ENCODE results near the gene PSMD1.
A peak's percentile ranks its signal among the peaks of the same experiment; 100 is the strongest.
"Not testable (repeated sequence)": the region's sequence is repeated elsewhere in the genome, so short reads cannot be mapped to it uniquely, and the experiment has no call there.

PSMD1 gene

DNA sequence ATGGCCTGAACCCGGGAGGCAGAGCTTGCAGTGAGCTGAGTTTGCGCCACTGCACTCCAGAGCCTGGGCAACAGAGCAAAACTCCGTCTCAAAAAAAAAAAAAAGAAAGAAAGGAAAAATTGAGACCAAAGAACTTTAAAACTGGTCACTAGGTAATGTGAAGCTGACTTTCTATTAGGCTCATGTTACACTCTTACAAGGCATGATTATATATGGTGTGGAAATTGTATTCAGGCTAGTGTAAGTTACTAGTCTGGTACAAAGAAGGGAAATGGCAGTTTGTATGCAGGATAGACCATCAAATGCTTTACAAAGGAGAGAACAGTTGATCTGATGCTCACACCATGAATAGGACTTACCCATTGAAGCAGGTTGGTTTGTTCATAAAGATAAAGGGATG, 106.3 kb downstream of the PSMD1 start:
- Mint-ChIP-seq H3K27me3 (no peaks in the 10 kb centered on the region), H3K27ac (peak overlapping the region; percentile 67), H3K9me3 (no peaks in the 10 kb centered on the region), H3K4me3 (no peak overlapping the region), H3K36me3 (ENCODE audit: low read depth) (peaks cover 88% of the 10 kb centered on the region), H3K4me1 (ENCODE audit: low read depth) (peaks cover 53% of the 10 kb centered on the region)
- no peak for DNase-seq

GRCh38 chr2:231163414-231164095, 106.9 kb downstream of the PSMD1 start:
- peaks cover 88% of the 10 kb centered on the region for H3K36me3 Mint-ChIP-seq (ENCODE audit: low read depth)
- H3K4me1 Mint-ChIP-seq (ENCODE audit: low read depth) = peaks cover 58% of the 10 kb centered on the region
- DNase-seq = no peak
- H3K27ac Mint-ChIP-seq = peak overlapping the region; percentile 67
- H3K4me3 Mint-ChIP-seq = no peak overlapping the region
- no peaks in the 10 kb centered on the region for H3K9me3 Mint-ChIP-seq
- no peaks in the 10 kb centered on the region for H3K27me3 Mint-ChIP-seq

- no peak for DNase-seq
- Mint-ChIP-seq H3K4me3 (no peak overlapping the region), H3K9me3 (no peaks in the 10 kb centered on the region), H3K36me3 (ENCODE audit: low read depth) (peaks cover 95% of the 10 kb centered on the region), H3K27ac (peak overlapping the region; percentile 89), H3K27me3 (no peaks in the 10 kb centered on the region), H3K4me1 (ENCODE audit: low read depth) (peaks cover 46% of the 10 kb centered on the region)
These were observed 111.2 kb downstream of the PSMD1 start for GRCh38 chr2:231167745-231168459.

- DNase-seq = no peak
- no peaks in the 10 kb centered on the region for H3K27me3 Mint-ChIP-seq
- H3K4me3 Mint-ChIP-seq = no peak overlapping the region
- peaks cover 43% of the 10 kb centered on the region for H3K4me1 Mint-ChIP-seq (ENCODE audit: low read depth)
- no peaks in the 10 kb centered on the region for H3K9me3 Mint-ChIP-seq
- peaks cover 95% of the 10 kb centered on the region for H3K36me3 Mint-ChIP-seq (ENCODE audit: low read depth)
- peak overlapping the region; percentile 89 for H3K27ac Mint-ChIP-seq
These were observed 111.9 kb downstream of the PSMD1 start for GRCh38 chr2:231168460-231169139.

DNA sequence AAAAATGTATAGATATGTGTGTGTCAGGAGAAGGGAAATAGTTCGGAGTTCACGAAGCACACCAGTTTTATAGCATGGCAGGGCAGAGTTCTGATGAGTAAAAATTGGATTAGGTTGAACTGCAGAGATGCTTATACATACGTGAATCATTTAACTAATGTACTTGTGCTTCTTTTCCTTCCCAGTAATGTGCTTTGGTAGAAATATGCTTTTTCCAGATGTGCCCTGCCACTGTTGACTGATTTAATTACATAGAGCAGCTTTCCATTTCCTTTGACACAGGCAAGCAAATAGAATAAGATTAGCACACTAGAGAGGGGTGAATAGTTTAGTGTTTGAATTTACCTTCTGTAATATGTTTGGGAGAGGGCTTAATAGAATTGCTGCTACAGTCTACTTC, 112.8 kb downstream of the PSMD1 start:
- Mint-ChIP-seq H3K9me3 (no peaks in the 10 kb centered on the region), H3K4me3 (no peak overlapping the region), H3K27me3 (no peaks in the 10 kb centered on the region), H3K4me1 (ENCODE audit: low read depth) (peaks cover 43% of the 10 kb centered on the region), H3K36me3 (ENCODE audit: low read depth) (peaks cover 96% of the 10 kb centered on the region), H3K27ac (peak overlapping the region; percentile 89)
- DNase-seq = no peak

DNA sequence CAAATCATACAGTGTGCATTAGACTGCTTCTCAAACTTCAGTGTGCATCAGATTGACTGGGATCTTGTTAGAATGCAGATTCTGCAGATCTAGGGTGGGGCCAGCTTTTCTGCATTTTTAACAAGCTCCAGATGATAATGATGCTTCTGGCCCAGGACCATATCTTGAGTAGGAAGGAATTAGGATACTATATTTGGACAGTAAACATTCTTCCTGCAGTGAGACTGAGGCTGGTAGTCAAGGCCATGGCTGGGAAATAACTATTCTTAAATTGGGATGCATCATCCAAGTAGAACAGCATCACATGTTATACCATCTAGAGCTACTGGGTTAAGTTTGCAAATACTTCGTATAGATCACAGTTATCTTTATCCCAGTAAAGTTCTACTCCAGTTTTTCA, 113.4 kb downstream of the PSMD1 start:
- Mint-ChIP-seq H3K9me3 (no peaks in the 10 kb centered on the region), H3K36me3 (ENCODE audit: low read depth) (peaks cover 98% of the 10 kb centered on the region), H3K4me1 (ENCODE audit: low read depth) (peaks cover 43% of the 10 kb centered on the region), H3K27me3 (no peaks in the 10 kb centered on the region), H3K4me3 (no peak overlapping the region), H3K27ac (peak overlapping the region; percentile 89)
- DNase-seq = no peak

- Mint-ChIP-seq H3K27ac (no peak overlapping the region), H3K4me1 (ENCODE audit: low read depth) (peaks cover 36% of the 10 kb centered on the region), H3K4me3 (no peak overlapping the region), H3K9me3 (no peaks in the 10 kb centered on the region), H3K36me3 (ENCODE audit: low read depth) (peaks cover 95% of the 10 kb centered on the region), H3K27me3 (no peaks in the 10 kb centered on the region)
- DNase-seq = no peak
These were observed 115.4 kb downstream of the PSMD1 start for GRCh38 chr2:231172025-231172424.

GRCh38 chr2:231174211-231174651, 117.6 kb downstream of the PSMD1 start:
- DNase-seq = no peak
- Mint-ChIP-seq H3K36me3 (ENCODE audit: low read depth) (peaks cover 78% of the 10 kb centered on the region), H3K27ac (no peak overlapping the region), H3K4me3 (no peak overlapping the region), H3K4me1 (ENCODE audit: low read depth) (peaks cover 25% of the 10 kb centered on the region), H3K9me3 (no peaks in the 10 kb centered on the region), H3K27me3 (no peaks in the 10 kb centered on the region)

GRCh38 chr2:231176066-231176465, 119.4 kb downstream of the PSMD1 start:
- H3K27me3 Mint-ChIP-seq = no peaks in the 10 kb centered on the region
- H3K4me3 Mint-ChIP-seq = no peak overlapping the region
- peaks cover 60% of the 10 kb centered on the region for H3K36me3 Mint-ChIP-seq (ENCODE audit: low read depth)
- no peaks in the 10 kb centered on the region for H3K9me3 Mint-ChIP-seq
- H3K27ac Mint-ChIP-seq = no peak overlapping the region
- peaks cover 24% of the 10 kb centered on the region for H3K4me1 Mint-ChIP-seq (ENCODE audit: low read depth)
- DNase-seq = no peak

DNA sequence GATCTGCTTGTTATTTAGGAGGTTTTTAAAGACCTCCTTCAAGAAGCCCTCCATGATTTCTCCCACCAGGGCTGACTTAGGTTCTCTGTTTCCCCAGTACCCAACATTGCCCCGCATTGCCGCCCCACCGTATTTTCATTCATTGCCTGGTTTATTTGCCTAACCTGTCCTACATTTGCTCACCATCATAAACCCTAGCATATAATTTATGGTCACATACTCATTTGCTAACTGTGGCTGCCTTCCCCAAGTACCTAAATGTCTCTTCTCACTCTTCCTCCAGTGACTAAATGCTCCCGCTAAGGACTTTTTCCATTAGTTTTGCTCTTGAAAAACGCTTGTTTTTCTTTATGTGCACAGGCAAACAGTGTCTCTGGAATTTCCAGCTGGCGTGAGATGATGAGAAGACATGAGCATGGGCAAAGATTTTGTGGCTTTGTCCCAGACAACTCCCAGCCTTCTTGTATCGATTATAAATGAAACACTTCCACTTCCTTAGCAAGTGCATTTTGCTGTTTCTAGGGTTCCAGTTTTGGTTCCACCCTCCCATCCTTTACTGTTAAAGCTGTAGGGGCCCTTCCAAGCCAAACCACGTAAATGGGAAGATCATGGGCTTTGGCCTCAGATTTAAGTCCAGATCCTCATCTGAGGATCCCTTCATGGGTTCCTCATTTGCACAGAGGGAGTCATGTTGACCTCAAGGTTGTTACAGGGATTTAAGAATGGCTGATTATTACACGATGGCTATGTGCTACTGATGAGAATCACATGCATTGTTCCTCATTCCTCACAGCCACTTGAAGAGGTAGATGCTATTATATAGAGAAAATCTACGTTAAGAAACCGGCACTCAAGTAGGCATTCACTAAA, 120.7 kb downstream of the PSMD1 start:
- H3K27ac Mint-ChIP-seq = peak overlapping the region; percentile 58

GRCh38 chr2:231178805-231179204, 122.1 kb downstream of the PSMD1 start:
- peaks cover 34% of the 10 kb centered on the region for H3K36me3 Mint-ChIP-seq (ENCODE audit: low read depth)
- not testable (repeated sequence) for H3K4me3 Mint-ChIP-seq, H3K9me3 Mint-ChIP-seq, H3K27me3 Mint-ChIP-seq, DNase-seq, H3K27ac Mint-ChIP-seq
- peaks cover 24% of the 10 kb centered on the region for H3K4me1 Mint-ChIP-seq (ENCODE audit: low read depth)

More for the DNA sequence above, 120.7 kb downstream of the PSMD1 start:
- H3K4me3 Mint-ChIP-seq = no peak overlapping the region
- no peak for DNase-seq
- peaks cover 46% of the 10 kb centered on the region for H3K36me3 Mint-ChIP-seq (ENCODE audit: low read depth)
- H3K9me3 Mint-ChIP-seq = no peaks in the 10 kb centered on the region
- no peaks in the 10 kb centered on the region for H3K27me3 Mint-ChIP-seq
- H3K4me1 Mint-ChIP-seq (ENCODE audit: low read depth) = peaks cover 24% of the 10 kb centered on the region

GRCh38 chr2:231181860-231182512, 125.3 kb downstream of the PSMD1 start:
- H3K4me1 Mint-ChIP-seq (ENCODE audit: low read depth) = peaks cover 20% of the 10 kb centered on the region
- H3K4me3 Mint-ChIP-seq = no peak overlapping the region
- no peaks in the 10 kb centered on the region for H3K27me3 Mint-ChIP-seq
- DNase-seq = no peak
- no peaks in the 10 kb centered on the region for H3K9me3 Mint-ChIP-seq
- H3K36me3 Mint-ChIP-seq (ENCODE audit: low read depth) = peaks cover 6% of the 10 kb centered on the region
- H3K27ac Mint-ChIP-seq = no peak overlapping the region

- peaks cover 3% of the 10 kb centered on the region for H3K27me3 Mint-ChIP-seq
- H3K27ac Mint-ChIP-seq = no peak overlapping the region
- H3K9me3 Mint-ChIP-seq = no peaks in the 10 kb centered on the region
- H3K36me3 Mint-ChIP-seq (ENCODE audit: low read depth) = peaks cover under 1% of the 10 kb centered on the region
- DNase-seq = no peak
- H3K4me1 Mint-ChIP-seq (ENCODE audit: low read depth) = peaks cover 15% of the 10 kb centered on the region
- no peak overlapping the region for H3K4me3 Mint-ChIP-seq
These were observed 125.8 kb downstream of the PSMD1 start for GRCh38 chr2:231182513-231182899.

- no peak for DNase-seq
- Mint-ChIP-seq H3K27ac (no peak overlapping the region), H3K36me3 (ENCODE audit: low read depth) (no peaks in the 10 kb centered on the region)
These were observed 127.2 kb downstream of the PSMD1 start for GRCh38 chr2:231183851-231184250.

More at GRCh38 chr2:231183851-231184250, 127.2 kb downstream of the PSMD1 start:
- H3K4me1 Mint-ChIP-seq (ENCODE audit: low read depth) = peaks cover 11% of the 10 kb centered on the region
- H3K4me3 Mint-ChIP-seq = no peak overlapping the region
- H3K27me3 Mint-ChIP-seq = peaks cover 13% of the 10 kb centered on the region
- H3K9me3 Mint-ChIP-seq = no peaks in the 10 kb centered on the region
